Islet of Langerhans (tissue), 1 donor: Measurements from ENCODE around the gene MIER2.

Experiments
- FAIRE-seq: peaks from one replicate; lab custom pipeline; 2011; peaks lifted over from hg19 to GRCh38; lab: Jason Lieb, UNC

The MIER2 gene

GRCh38 chr19:330503-330902, 14.1 kb downstream of the MIER2 start:
- no peak for FAIRE-seq

- FAIRE-seq = no peak
Measured at GRCh38 chr19:329876-330275, 14.7 kb downstream of the MIER2 start.

GRCh38 chr19:328025-328505, 16.5 kb downstream of the MIER2 start:
- FAIRE-seq = no peak

GRCh38 chr19:327291-328024, 17.1 kb downstream of the MIER2 start:
- FAIRE-seq = no peak

GRCh38 chr19:326871-327270, 17.7 kb downstream of the MIER2 start:
- FAIRE-seq = no peak

GRCh38 chr19:325937-326565, 18.5 kb downstream of the MIER2 start:
- FAIRE-seq = no peak

GRCh38 chr19:325173-325936, 19.2 kb downstream of the MIER2 start:
- FAIRE-seq = no peak

GRCh38 chr19:324716-325115, 19.9 kb downstream of the MIER2 start:
- no peak for FAIRE-seq

GRCh38 chr19:322616-323015, 22.0 kb downstream of the MIER2 start:
- no peak for FAIRE-seq

GRCh38 chr19:318509-318774, 26.2 kb downstream of the MIER2 start:
- no peak for FAIRE-seq

GRCh38 chr19:317710-318508, 26.7 kb downstream of the MIER2 start:
- no peak for FAIRE-seq

GRCh38 chr19:315811-316210, 28.8 kb downstream of the MIER2 start:
- no peak for FAIRE-seq

GRCh38 chr19:313988-314815, 30.4 kb downstream of the MIER2 start:
- no peak for FAIRE-seq

GRCh38 chr19:313169-313987, 31.2 kb downstream of the MIER2 start:
- no peak for FAIRE-seq

- FAIRE-seq = no peak
Measured at GRCh38 chr19:311813-312261, 32.8 kb downstream of the MIER2 start.

- FAIRE-seq = no peak
Measured at GRCh38 chr19:310781-311496, 33.7 kb downstream of the MIER2 start.

- FAIRE-seq = no peak
Measured at GRCh38 chr19:310141-310651, 34.4 kb downstream of the MIER2 start.

GRCh38 chr19:309206-309565, 35.4 kb downstream of the MIER2 start:
- no peak for FAIRE-seq

- no peak for FAIRE-seq
Measured at GRCh38 chr19:308471-309205, 36.0 kb downstream of the MIER2 start.
